K562 (cell line): Measurements from ENCODE around the gene GPRC6A. TPM values are rescaled to one million over a fixed set of nuclear protein-coding genes. Genes with fewer than 3 reads are reported as not detected.

Experiments used
- ATAC-seq: fragments of 200-7000 bp; cut with Tn5 transposase; 3 replicates; pipeline ENCODE4 v1.9.1; 2020; ENCODE audit warnings: moderate library complexity
- BruUV-seq: library from RNA; stranded (reverse); fragments of 400-500 nt; replicated peaks from 2 replicates; lab custom pipeline; 2021; lab: Mats Ljungman, UMichigan
- CTCF ChIA-PET: fragments of 300-600 bp; formaldehyde crosslinking; extraction: SDS; loops from one replicate; lab custom pipeline; 2021; ENCODE audit warnings: low intra/inter-chr PET ratio; lab: Yijun Ruan, JAX
- POLR2A ChIA-PET: fragments of 300-600, 350-650 bp; sonication (Branson Sonifier 250); formaldehyde crosslinking; extraction: SDS; loops from one replicate; lab custom pipeline; 2021; ENCODE audit warnings: antibody characterized with exemption, inconsistent platforms; lab: Yijun Ruan, JAX
- DNase-seq, 4 experiments: peaks; one replicate each; pipeline versions ENCODE4 v3.0.0 to v3.0.0-alpha.2; 2011 to 2018; ENCODE audit warnings: low spot score in 3 of 4, mixed read lengths in 3 of 4; ENCODE audit errors: extremely low read depth in 1 of 4
- FAIRE-seq: peaks from 2 replicates; lab custom pipeline; 2011; peaks lifted over from hg19 to GRCh38; lab: Jason Lieb, UNC
- H2AFZ ChIP-seq: 2 replicates; pipeline ENCODE4 v1.6.0; 2011; ENCODE audit warnings: low read depth, low read length, control low read depth, inconsistent platforms
- H3K27ac ChIP-seq: fragments of 200-600 bp; 3 replicates; pipeline ENCODE4 v1.8.0; 2011; ENCODE audit warnings: low read depth, mild to moderate bottlenecking, control low read depth, inconsistent platforms, low read length, moderate library complexity, mixed read lengths; ENCODE audit errors: extremely low read depth
- H3K27me3 ChIP-seq, 2 experiments: fragments of 300-600 bp in 1 of 2; 2 replicates in 1 of 2; 3 replicates in 1 of 2; pipeline versions ENCODE4 v1.6.0 to v1.8.0; 2011; ENCODE audit warnings: inconsistent platforms in 2 of 2, low read length in 2 of 2, mild to moderate bottlenecking in 1 of 2, mixed read lengths in 1 of 2, moderate library complexity in 1 of 2; ENCODE audit not compliant: control insufficient read depth in 2 of 2, insufficient read depth in 2 of 2
- H3K36me3 ChIP-seq: fragments of 300-600 bp; 3 replicates; pipeline ENCODE4 v1.8.0; 2011; ENCODE audit warnings: mild to moderate bottlenecking, low read length, inconsistent platforms; ENCODE audit not compliant: control insufficient read depth, insufficient read depth
- H3K4me1 ChIP-seq, 2 experiments: fragments of 200-600 bp in 1 of 2; replicated peaks in 1 of 2; 2 replicates in 1 of 2; 3 replicates in 1 of 2; pipeline versions ENCODE4 v1.5.1 to v1.8.0; 2011; ENCODE audit warnings: inconsistent platforms in 2 of 2, low read length in 2 of 2, mild to moderate bottlenecking in 1 of 2, mixed read lengths in 1 of 2, moderate library complexity in 1 of 2; ENCODE audit not compliant: control insufficient read depth in 2 of 2, insufficient read depth in 2 of 2
- H3K4me2 ChIP-seq: 2 replicates; pipeline ENCODE4 v1.6.1; 2011; ENCODE audit warnings: low read length, control low read depth, inconsistent platforms, mixed read lengths; ENCODE audit not compliant: insufficient read depth
- H3K4me3 ChIP-seq: fragments of 200-600 bp; sonication (generic), shearing (Covaris generic); 2 replicates; pipeline ENCODE4 v1.5.1; 2016; ENCODE audit warnings: control low read depth, inconsistent platforms
- H3K79me2 ChIP-seq: fragments of 200-600 bp; 3 replicates; pipeline ENCODE4 v1.8.0; 2011; ENCODE audit warnings: low read length, inconsistent platforms; ENCODE audit not compliant: control insufficient read depth, insufficient read depth
- H3K9ac ChIP-seq, 2 experiments: 2 replicates each; pipeline versions ENCODE4 v1.6.0 to v1.6.1; 2011; ENCODE audit warnings: low read depth in 2 of 2, low read length in 2 of 2, control low read depth in 1 of 2, inconsistent platforms in 1 of 2, mild to moderate bottlenecking in 1 of 2, mixed read lengths in 1 of 2; ENCODE audit not compliant: insufficient read depth in 1 of 2
- H3K9me1 ChIP-seq: one replicate; pipeline ENCODE4 v1.6.0; 2011; ENCODE audit warnings: inconsistent platforms, mild to moderate bottlenecking, low read length, moderate library complexity; ENCODE audit not compliant: control insufficient read depth, insufficient read depth
- H3K9me3 ChIP-seq: replicated peaks from 2 replicates; pipeline ENCODE4 v1.5.1; 2011; ENCODE audit warnings: low read depth, low read length, inconsistent platforms; ENCODE audit not compliant: control insufficient read depth, insufficient read depth
- H4K20me1 ChIP-seq: replicated peaks from 2 replicates; pipeline ENCODE4 v1.6.1; 2011; ENCODE audit warnings: low read length, inconsistent platforms, mixed read lengths; ENCODE audit not compliant: control insufficient read depth, insufficient read depth
- E4F1 ChIP-seq: fragments of 250-450 bp; sonication (Bioruptor Pico); IDR thresholded peaks from 2 replicates; pipeline ENCODE4 v1.5.0; 2021; ENCODE audit warnings: mild to moderate bottlenecking, borderline replicate concordance
- POLR2B ChIP-seq: fragments of 450-650 bp; IDR thresholded peaks from 2 replicates; pipeline ENCODE4 v1.6.1; 2018; ENCODE audit warnings: low read depth; ENCODE audit not compliant: partially characterized antibody
- STAT5B ChIP-seq: fragments of 250-450 bp; sonication (Bioruptor Pico); IDR thresholded peaks from 2 replicates; pipeline ENCODE4 v1.8.0; 2021; ENCODE audit warnings: mild to moderate bottlenecking, inconsistent platforms
- ZZZ3 ChIP-seq: fragments of 450-650 bp; IDR thresholded peaks from 2 replicates; pipeline ENCODE4 v1.6.1; 2016; ENCODE audit warnings: antibody characterized with exemption, mild to moderate bottlenecking, moderate library complexity
- WGBS: fragments of 100-300 bp; shearing (Covaris generic); methylation state at CpG from one replicate; pipeline ENCODE4 v1.1.6; 2016; ENCODE audit warnings: low coverage, mixed read lengths; ENCODE audit not compliant: insufficient coverage; ENCODE audit errors: missing lambda C conversion rate; 5-methylcytosine and 5-hydroxymethylcytosine counted together
- in situ Hi-C: fragments of 300-500 bp; cut with MboI; formaldehyde crosslinking; loops from 4 replicates; pipeline ENCODE4 v1.15.0; 2018; ENCODE audit warnings: inconsistent platforms, mixed read lengths
- intact Hi-C: fragments of 100-400 bp; cut with micrococcal nuclease; formaldehyde crosslinking; loops from 2 replicates; pipeline ENCODE4 v1.14.2; 2022
- polyA plus RNA-seq, 8 experiments: library from polyadenylated mRNA; depleted of rRNA in 4 of 8; stranded (reverse) in 5 of 8; unstranded in 3 of 8; fragments of >200 nt; fragmentation: Nextera tagmentation in 2 of 8; fragmentation: Illumina TruSeq in 1 of 8; extraction: Ambion mirVana in 2 of 8; extraction: Trizol in 1 of 8; gene quantifications; 2 replicates each; pipeline versions ENCODE4 v1.2.1 to v1.2.3, GENCODE V29; 2011 to 2014; ENCODE audit warnings: inconsistent platforms in 1 of 8, missing spikeins in 1 of 8
- total RNA-seq, 7 experiments: library from RNA; depleted of rRNA in 6 of 7; stranded (reverse); fragments of >200 nt in 6 of 7; fragmentation: Illumina TruSeq in 2 of 7; extraction: Trizol in 2 of 7; gene quantifications; 2 replicates each; pipeline versions ENCODE4 v1.2.1 to v1.2.3, GENCODE V29; 2011 to 2021; ENCODE audit warnings: low replicate concordance in 1 of 7

Gene GPRC6A
- total and polyA plus RNA-seq, 9 of the 15 experiments (the other 6 are each of a cell fraction or from before 2014, with no cell fraction given): 0.03 TPM; not detected in 7

GRCh38 chr6:116876107-116876506 is 47.2 kb upstream of the GPRC6A start:
- peaks cover 0 to 10% of the 10 kb centered on the region in 2 experiments; a peak in 2 of 5 replicates for H3K4me1 ChIP-seq
- no peak overlapping the region for H3K4me2 ChIP-seq
- ChIA-PET CTCF (no interaction called here), POLR2A (interaction anchor here (0.6 to 0.8 kb wide), 3 partner anchors 115 to 465 kb away, joined by 3 to 4 read pairs (median 3); no protein-coding TSS in a partner anchor)
- no peaks in the 10 kb centered on the region for H3K36me3 ChIP-seq
- 0% methylated on average over 8 of the region's 8 CpGs for WGBS
- TF ChIP-seq E4F1 (no peak), STAT5B (no peak), ZZZ3 (no peak), POLR2B (no peak)
- in situ Hi-C loops (no loop called here), intact Hi-C loops (no loop called here)
- no peak overlapping the region for H2AFZ ChIP-seq
- BruUV-seq: no TSS peak
- H3K27me3 ChIP-seq: peaks cover 11 to 15% of the 10 kb centered on the region in 2 experiments
- H3K9me1 ChIP-seq: no peaks in the 10 kb centered on the region
- no peaks in the 10 kb centered on the region for H3K79me2 ChIP-seq
- H3K9ac ChIP-seq: no peak overlapping the region
- ATAC-seq: no peak; the same call in 2 of the 3 replicates
- no peak overlapping the region for H3K4me3 ChIP-seq
- no peak for DNase-seq
- H4K20me1 ChIP-seq: no peaks in the 10 kb centered on the region
- no peaks in the 10 kb centered on the region for H3K9me3 ChIP-seq
- no peak overlapping the region for H3K27ac ChIP-seq
- no peak for FAIRE-seq
